ENCODE data around the gene MARCHF11.

GRCh38 chr5:16108418-16108817 lies 71.2 kb downstream of the MARCHF11 start:
- TF ChIP-seq, protein P1, sequence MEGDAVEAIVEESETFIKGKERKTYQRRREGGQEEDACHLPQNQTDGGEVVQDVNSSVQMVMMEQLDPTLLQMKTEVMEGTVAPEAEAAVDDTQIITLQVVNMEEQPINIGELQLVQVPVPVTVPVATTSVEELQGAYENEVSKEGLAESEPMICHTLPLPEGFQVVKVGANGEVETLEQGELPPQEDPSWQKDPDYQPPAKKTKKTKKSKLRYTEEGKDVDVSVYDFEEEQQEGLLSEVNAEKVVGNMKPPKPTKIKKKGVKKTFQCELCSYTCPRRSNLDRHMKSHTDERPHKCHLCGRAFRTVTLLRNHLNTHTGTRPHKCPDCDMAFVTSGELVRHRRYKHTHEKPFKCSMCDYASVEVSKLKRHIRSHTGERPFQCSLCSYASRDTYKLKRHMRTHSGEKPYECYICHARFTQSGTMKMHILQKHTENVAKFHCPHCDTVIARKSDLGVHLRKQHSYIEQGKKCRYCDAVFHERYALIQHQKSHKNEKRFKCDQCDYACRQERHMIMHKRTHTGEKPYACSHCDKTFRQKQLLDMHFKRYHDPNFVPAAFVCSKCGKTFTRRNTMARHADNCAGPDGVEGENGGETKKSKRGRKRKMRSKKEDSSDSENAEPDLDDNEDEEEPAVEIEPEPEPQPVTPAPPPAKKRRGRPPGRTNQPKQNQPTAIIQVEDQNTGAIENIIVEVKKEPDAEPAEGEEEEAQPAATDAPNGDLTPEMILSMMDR (IDR thresholded peaks at IDR 0.05; ENCODE audit: poor library complexity) = no peak
- TF ChIP-seq EZH2phosphoT487 (IDR thresholded peaks at IDR 0.05; ENCODE audit: low read depth, severe bottlenecking, unreplicated experiment) (no peak), EZH2 (IDR thresholded peaks at IDR 0.05; ENCODE audit: borderline replicate concordance) (no peak)
